EH (cell line): Measurements from ENCODE around the gene ADAMTSL4.
"Not testable (repeated sequence)": the region's sequence is repeated elsewhere in the genome, so short reads cannot be mapped to it uniquely, and the experiment has no call there.

Experiments
- DNase-seq: peaks from one replicate; pipeline ENCODE4 v3.0.0-alpha.2; 2015; ENCODE audit warnings: low read depth

Gene ADAMTSL4

GRCh38 chr1:150582371-150582770, 33.2 kb downstream of the ADAMTSL4 start:
- DNase-seq: peak; percentile 72

GRCh38 chr1:150596095-150596892, 47.1 kb downstream of the ADAMTSL4 start:
- peak; percentile 48 for DNase-seq

GRCh38 chr1:150596976-150597375, 47.8 kb downstream of the ADAMTSL4 start:
- DNase-seq: no peak

- DNase-seq: not testable (repeated sequence)
Measured at GRCh38 chr1:150598346-150598745, 49.1 kb downstream of the ADAMTSL4 start.

GRCh38 chr1:150601540-150601939, 52.3 kb downstream of the ADAMTSL4 start:
- no peak for DNase-seq

- DNase-seq: not testable (repeated sequence)
Measured at GRCh38 chr1:150602372-150602771, 53.2 kb downstream of the ADAMTSL4 start.

- no peak for DNase-seq
Measured at GRCh38 chr1:150603711-150604110, 54.5 kb downstream of the ADAMTSL4 start.

GRCh38 chr1:150604226-150604588, 55.0 kb downstream of the ADAMTSL4 start:
- DNase-seq: no peak

- DNase-seq: not testable (repeated sequence)
Measured at GRCh38 chr1:150605451-150605731, 56.2 kb downstream of the ADAMTSL4 start.

- DNase-seq: no peak
Measured at GRCh38 chr1:150606463-150607142, 57.4 kb downstream of the ADAMTSL4 start.

GRCh38 chr1:150609732-150610131, 60.5 kb downstream of the ADAMTSL4 start:
- no peak for DNase-seq
